CD4-positive, alpha-beta T cell (primary cell): Measurements from ENCODE around the gene ANKRD49. TPM values are rescaled to one million over a fixed set of nuclear protein-coding genes. Genes with fewer than 3 reads are reported as not detected.

Experiments
- ATAC-seq: fragments of 200-7000 bp; cut with Tn5 transposase; one replicate; pipeline ENCODE4 v1.10.0; 2022; ENCODE audit warnings: mild to moderate bottlenecking; ENCODE audit not compliant: poor library complexity
- CTCF ChIA-PET: fragments of 350-600 bp; sonication (Branson Sonifier 250); formaldehyde crosslinking; loops from one replicate; lab custom pipeline; 2021; ENCODE audit warnings: antibody characterized with exemption, inconsistent platforms; lab: Charles Lee
- POLR2A ChIA-PET: fragments of 350-600 bp; sonication (Branson Sonifier 250); formaldehyde crosslinking; loops from one replicate; lab custom pipeline; 2021; ENCODE audit warnings: antibody characterized with exemption, inconsistent platforms; lab: Charles Lee
- DNase-seq, 14 experiments: peaks; one replicate each; pipeline ENCODE4 v3.0.0-alpha.2; 2013 to 2020; ENCODE audit warnings: mixed read lengths in 2 of 14
- H3K27ac ChIP-seq, 2 donors: one replicate each; pipeline versions ENCODE4 v1.5.1 to v1.7.0; 2013; ENCODE audit warnings: low read length in 2 of 2, low read depth in 1 of 2, mild to moderate bottlenecking in 1 of 2
- H3K27me3 ChIP-seq, 2 experiments: 1 replicate in 1 of 2; 2 replicates in 1 of 2; pipeline versions ENCODE4 v1.6.1 to v1.7.0; 2013; ENCODE audit warnings: low read length in 2 of 2, control low read depth in 1 of 2, mild to moderate bottlenecking in 1 of 2, moderate library complexity in 1 of 2; ENCODE audit not compliant: insufficient read depth in 2 of 2, control insufficient read depth in 1 of 2
- H3K36me3 ChIP-seq: one replicate; pipeline ENCODE4 v1.6.1; 2013; ENCODE audit warnings: low read length, control low read depth; ENCODE audit not compliant: insufficient read depth
- H3K4me1 ChIP-seq: one replicate; pipeline ENCODE4 v1.6.1; 2013; ENCODE audit warnings: low read length, control low read depth; ENCODE audit not compliant: insufficient read depth
- H3K4me3 ChIP-seq: one replicate; pipeline ENCODE4 v1.5.1; 2013; ENCODE audit warnings: mild to moderate bottlenecking, low read length, moderate library complexity
- H3K9me3 ChIP-seq, 2 experiments: 1 replicate in 1 of 2; 2 replicates in 1 of 2; pipeline versions ENCODE4 v1.6.1 to v1.7.0; 2013; ENCODE audit warnings: low read length in 2 of 2, mild to moderate bottlenecking in 2 of 2, control low read depth in 1 of 2, moderate library complexity in 1 of 2; ENCODE audit not compliant: control insufficient read depth in 1 of 2, insufficient read depth in 1 of 2
- H3K27ac Mint-ChIP-seq: one replicate; pipeline ENCODE4 v1.8.0; 2020; ENCODE audit warnings: mixed read lengths
- H3K27me3 Mint-ChIP-seq: one replicate; pipeline ENCODE4 v1.8.0; 2021; ENCODE audit warnings: mixed read lengths
- H3K36me3 Mint-ChIP-seq: one replicate; pipeline ENCODE4 v1.8.0; 2021; ENCODE audit warnings: low read depth, mixed read lengths
- H3K4me1 Mint-ChIP-seq: one replicate; pipeline ENCODE4 v1.8.0; 2021; ENCODE audit warnings: low read depth, mixed read lengths
- H3K4me3 Mint-ChIP-seq: one replicate; pipeline ENCODE4 v1.8.0; 2020; ENCODE audit warnings: mild to moderate bottlenecking, mixed read lengths
- H3K9me3 Mint-ChIP-seq: one replicate; pipeline ENCODE4 v1.8.0; 2020; ENCODE audit warnings: mixed read lengths
- intact Hi-C, 2 experiments: fragments of 100-400 bp; cut with DNase I in 1 of 2; cut with micrococcal nuclease in 1 of 2; formaldehyde crosslinking; loops; one replicate each; pipeline versions ENCODE4 v1.15.1 to v1.9.0; 2023 to 2025; cut with DNase I, micrococcal nuclease
- total RNA-seq, 174 experiments: library from RNA in 2 of 174; stranded (reverse) in 2 of 174; gene quantifications; one replicate each; pipeline ENCODE4 v1.2.3 and lab custom pipeline; 2021 to 2026
- TF ChIP-seq, protein P1 (sequence below): fragments of 200-600 bp; IDR thresholded peaks from one replicate; pipeline ENCODE4 v1.8.0; 2022; ENCODE audit warnings: antibody characterized with exemption, mild to moderate bottlenecking

ANKRD49 gene
- total RNA-seq, 2 experiments from 2014 or later = 54.4 to 56.4 TPM

DNA sequence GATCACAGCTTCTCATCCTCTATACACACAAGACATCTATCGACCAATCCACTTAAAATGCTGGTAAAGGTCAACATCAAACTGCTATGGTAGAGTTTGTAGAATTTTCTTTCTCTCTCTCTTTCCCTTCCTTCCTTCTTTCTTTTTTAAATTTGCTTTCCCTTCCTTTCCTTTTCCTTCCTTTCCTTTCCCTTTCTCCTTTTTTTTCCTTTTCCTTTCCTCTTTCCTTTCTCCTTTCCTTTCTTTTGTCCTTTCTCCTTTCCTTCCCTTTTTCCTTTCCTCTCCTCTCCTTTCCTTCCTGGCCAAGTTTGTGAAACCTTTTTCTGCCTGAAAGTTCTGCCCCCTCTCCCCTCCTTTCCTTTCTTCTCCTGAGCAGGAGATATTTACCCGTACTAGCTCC, 21.6 kb downstream of the ANKRD49 start:
- ATAC-seq = no peak
- no peaks in the 10 kb centered on the region for H3K9me3 ChIP-seq
- Mint-ChIP-seq H3K4me1 (peaks cover 18% of the 10 kb centered on the region), H3K4me3 (no peak overlapping the region), H3K36me3 (no peaks in the 10 kb centered on the region), H3K27ac (no peak overlapping the region), H3K9me3 (no peaks in the 10 kb centered on the region), H3K27me3 (peaks cover 48% of the 10 kb centered on the region)
- no peak for DNase-seq
- peaks cover 10 to 20% of the 10 kb centered on the region in 2 experiments for H3K27me3 ChIP-seq
- H3K36me3 ChIP-seq = no peaks in the 10 kb centered on the region
- ChIA-PET POLR2A (no interaction called here), CTCF (interaction anchor here (1.4 kb wide), 1 partner anchor 10 kb away, joined by 4 read pairs; no protein-coding TSS in a partner anchor)
- TF ChIP-seq, protein P1, sequence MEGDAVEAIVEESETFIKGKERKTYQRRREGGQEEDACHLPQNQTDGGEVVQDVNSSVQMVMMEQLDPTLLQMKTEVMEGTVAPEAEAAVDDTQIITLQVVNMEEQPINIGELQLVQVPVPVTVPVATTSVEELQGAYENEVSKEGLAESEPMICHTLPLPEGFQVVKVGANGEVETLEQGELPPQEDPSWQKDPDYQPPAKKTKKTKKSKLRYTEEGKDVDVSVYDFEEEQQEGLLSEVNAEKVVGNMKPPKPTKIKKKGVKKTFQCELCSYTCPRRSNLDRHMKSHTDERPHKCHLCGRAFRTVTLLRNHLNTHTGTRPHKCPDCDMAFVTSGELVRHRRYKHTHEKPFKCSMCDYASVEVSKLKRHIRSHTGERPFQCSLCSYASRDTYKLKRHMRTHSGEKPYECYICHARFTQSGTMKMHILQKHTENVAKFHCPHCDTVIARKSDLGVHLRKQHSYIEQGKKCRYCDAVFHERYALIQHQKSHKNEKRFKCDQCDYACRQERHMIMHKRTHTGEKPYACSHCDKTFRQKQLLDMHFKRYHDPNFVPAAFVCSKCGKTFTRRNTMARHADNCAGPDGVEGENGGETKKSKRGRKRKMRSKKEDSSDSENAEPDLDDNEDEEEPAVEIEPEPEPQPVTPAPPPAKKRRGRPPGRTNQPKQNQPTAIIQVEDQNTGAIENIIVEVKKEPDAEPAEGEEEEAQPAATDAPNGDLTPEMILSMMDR = no peak
- no peak overlapping the region for H3K4me3 ChIP-seq
- peaks cover 10% of the 10 kb centered on the region for H3K4me1 ChIP-seq
- intact Hi-C loops = loop anchor here (5.0 to 10.0 kb wide), 3 partner anchors 1252 to 1912 kb away; partner anchors contain the start of gene CEP57 (in 1 of the 2)
- H3K27ac ChIP-seq = no peak overlapping the region

DNA sequence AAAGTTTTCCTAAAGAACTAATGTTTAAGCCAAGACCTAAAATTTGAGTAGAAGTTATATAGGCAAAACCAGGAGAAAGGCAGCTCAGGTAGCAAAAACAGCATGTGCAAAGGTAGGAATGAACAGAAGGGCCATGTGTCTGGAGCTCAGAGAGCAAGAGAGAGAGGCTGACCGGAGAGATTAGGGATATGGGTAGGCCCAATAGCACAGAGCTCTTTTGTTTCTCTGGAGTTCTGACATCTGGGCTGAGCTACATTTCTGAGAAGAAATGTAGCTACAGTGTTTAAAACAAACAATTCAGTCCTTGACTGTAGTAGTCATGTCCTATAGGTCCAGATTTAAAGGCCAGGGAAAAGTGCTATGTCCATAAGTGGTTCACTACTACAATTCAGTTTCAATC, 22.9 kb downstream of the ANKRD49 start:
- TF ChIP-seq, protein P1 = no peak
- Mint-ChIP-seq H3K4me3 (no peak overlapping the region), H3K27me3 (peaks cover 34% of the 10 kb centered on the region), H3K27ac (no peak overlapping the region), H3K9me3 (no peaks in the 10 kb centered on the region), H3K4me1 (peaks cover 18% of the 10 kb centered on the region), H3K36me3 (no peaks in the 10 kb centered on the region)
- H3K27me3 ChIP-seq = peaks cover 6 to 8% of the 10 kb centered on the region in 2 experiments
- intact Hi-C loops = loop anchor here (1.0 to 10.0 kb wide), 4 partner anchors 45 to 1911 kb away; partner anchors contain the start of gene CEP57 (in 1 of the 2)
- H3K36me3 ChIP-seq = no peaks in the 10 kb centered on the region
- CTCF ChIA-PET = interaction anchor here (0.9 kb wide), 1 partner anchor 12 kb away, joined by 3 read pairs; no protein-coding TSS in a partner anchor
- no peak overlapping the region for H3K27ac ChIP-seq
- POLR2A ChIA-PET = no interaction called here
- H3K4me1 ChIP-seq = peaks cover 10% of the 10 kb centered on the region
- H3K4me3 ChIP-seq = no peak overlapping the region
- no peak for DNase-seq
- no peaks in the 10 kb centered on the region for H3K9me3 ChIP-seq
- ATAC-seq = no peak

DNA sequence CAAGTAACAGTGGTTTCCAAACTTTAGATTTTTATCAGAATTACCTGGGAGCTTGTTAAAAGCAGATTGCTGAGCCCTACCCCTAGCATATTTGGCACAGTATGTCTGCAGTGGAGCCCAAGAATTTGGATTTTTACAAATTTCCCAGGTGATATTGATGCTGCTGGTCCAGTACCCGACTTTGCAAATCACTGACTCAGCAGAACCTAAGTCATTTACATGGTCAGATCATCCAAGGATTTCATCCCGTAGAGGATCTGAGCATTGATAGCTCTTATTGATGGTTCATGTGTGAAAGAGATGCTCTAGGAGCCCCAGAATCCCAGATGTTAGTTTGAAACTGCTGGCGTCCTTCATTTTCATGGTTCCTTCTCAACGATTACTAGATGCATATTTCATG, 24.5 kb downstream of the ANKRD49 start:
- Histone ChIP-seq H3K36me3 (no peaks in the 10 kb centered on the region), H3K4me1 (no peaks in the 10 kb centered on the region), H3K4me3 (no peak overlapping the region), H3K27me3 (peaks cover 4 to 8% of the 10 kb centered on the region in 2 experiments), H3K9me3 (no peaks in the 10 kb centered on the region), H3K27ac (no peak overlapping the region)
- Mint-ChIP-seq H3K27ac (no peak overlapping the region), H3K27me3 (peaks cover 23% of the 10 kb centered on the region), H3K4me3 (no peak overlapping the region), H3K4me1 (peaks cover 2% of the 10 kb centered on the region), H3K36me3 (no peaks in the 10 kb centered on the region), H3K9me3 (no peaks in the 10 kb centered on the region)
- TF ChIP-seq, protein P1 = no peak
- POLR2A ChIA-PET = no interaction called here
- no peak for DNase-seq
- intact Hi-C loops = loop anchor here (2.0 to 10.0 kb wide), 5 partner anchors 379 to 1909 kb away; partner anchors contain the start of gene CEP57 (in 1 of the 2)
- no peak for ATAC-seq
- CTCF ChIA-PET = interaction anchor here (0.9 to 1.4 kb wide), 2 partner anchors 7 to 37 kb away, joined by 3 to 4 read pairs; no protein-coding TSS in a partner anchor
